ENCODE measurements around the gene PRR15.
"Not testable (repeated sequence)": the region's sequence is repeated elsewhere in the genome, so short reads cannot be mapped to it uniquely, and the experiment has no call there.

Gene PRR15, protein sequence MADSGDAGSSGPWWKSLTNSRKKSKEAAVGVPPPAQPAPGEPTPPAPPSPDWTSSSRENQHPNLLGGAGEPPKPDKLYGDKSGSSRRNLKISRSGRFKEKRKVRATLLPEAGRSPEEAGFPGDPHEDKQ

GRCh38 chr7:29563590-29564495 is at the start of gene PRR15:
Gene PRR15, plus strand, starts transcription at chr7:29563835. Its CDS starts 2,495 bp downstream, at chr7:29566330.
- no peak for DNase-seq

DNA sequence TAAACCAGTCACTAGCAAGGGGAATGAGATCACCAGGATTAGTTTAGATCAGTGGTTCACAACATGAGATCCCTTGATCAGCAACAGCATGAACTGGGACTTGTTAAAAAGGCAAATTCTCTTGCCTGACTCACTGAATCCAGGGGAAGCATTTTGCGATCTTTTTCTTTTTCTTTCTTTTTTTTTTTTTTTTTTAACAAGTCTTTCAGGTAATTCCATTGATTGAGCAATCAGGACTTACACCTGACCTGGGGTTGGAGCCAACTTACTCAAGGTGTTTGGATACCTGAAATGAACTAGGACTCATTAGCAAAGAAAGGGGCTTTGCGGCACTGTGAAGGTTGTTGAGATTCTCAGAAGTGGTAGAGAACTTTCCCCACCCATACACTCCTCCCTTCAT is 47.1 kb upstream of the PRR15 start:
- DNase-seq = no peak

DNA sequence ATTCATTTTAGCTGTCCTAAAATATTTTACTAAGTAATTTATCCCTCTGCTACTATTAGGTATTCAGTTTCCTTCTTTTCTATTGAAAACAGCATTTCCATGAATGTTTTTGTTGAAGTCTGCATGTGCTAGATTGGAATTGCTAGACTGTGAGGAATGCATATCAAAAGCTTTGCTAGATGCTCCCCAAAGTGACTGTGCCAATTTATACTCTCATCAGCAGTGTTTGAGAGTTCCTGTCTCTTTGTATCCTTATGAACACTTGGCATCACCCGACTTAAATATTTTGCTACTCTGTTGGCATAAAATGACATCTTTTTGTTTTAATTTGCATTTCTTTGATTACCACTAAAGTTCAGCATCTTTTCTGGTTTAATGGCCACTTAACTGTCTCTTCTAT is 45.0 kb upstream of the PRR15 start:
- DNase-seq = no peak

DNA sequence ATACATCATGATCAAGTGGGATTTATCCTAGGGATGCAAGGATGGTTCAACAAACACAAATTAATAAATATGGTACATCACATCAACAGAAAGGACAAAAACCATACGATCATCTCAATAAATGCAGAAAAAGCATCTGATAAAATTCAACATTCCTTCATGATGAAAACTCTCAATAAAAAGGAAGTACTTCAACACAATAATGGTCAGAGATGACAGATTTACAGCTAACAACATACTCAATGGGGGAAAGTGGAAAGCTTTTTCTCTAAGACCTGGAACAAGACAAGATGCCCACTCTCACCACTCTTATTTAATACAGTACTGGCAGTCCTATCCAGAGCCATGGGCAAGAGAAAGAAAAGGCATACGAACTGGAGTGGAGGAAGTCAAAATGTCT is 39.9 kb upstream of the PRR15 start:
- no peak for DNase-seq

DNA sequence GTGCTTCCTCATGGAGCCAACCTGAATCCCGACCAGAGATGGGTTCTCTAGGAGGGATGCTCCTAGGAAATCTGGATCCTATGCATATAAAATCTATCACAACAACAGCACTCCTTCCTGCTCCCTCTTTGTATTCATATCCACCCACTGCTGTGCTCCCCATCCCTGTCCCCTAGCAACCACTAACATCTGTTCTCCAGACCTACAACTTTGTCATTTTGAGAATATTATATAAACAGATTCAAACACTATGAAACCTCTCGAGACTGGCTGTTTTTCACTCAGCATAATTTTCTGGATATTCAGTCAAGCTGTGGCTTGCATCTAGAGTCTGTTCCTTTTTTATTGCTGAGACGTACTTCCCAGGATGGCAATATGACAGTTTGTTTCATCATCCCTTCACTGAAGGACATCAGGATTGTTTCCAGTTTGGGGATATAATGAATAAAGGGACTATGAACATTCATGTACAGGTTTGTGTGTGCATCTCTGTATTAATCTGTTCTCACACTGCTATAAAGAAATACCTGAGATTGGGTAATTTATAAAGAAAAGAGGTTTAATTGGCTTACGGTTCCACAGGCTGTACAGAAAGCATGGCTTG is 36.0 kb upstream of the PRR15 start:
- no peak for DNase-seq

DNA sequence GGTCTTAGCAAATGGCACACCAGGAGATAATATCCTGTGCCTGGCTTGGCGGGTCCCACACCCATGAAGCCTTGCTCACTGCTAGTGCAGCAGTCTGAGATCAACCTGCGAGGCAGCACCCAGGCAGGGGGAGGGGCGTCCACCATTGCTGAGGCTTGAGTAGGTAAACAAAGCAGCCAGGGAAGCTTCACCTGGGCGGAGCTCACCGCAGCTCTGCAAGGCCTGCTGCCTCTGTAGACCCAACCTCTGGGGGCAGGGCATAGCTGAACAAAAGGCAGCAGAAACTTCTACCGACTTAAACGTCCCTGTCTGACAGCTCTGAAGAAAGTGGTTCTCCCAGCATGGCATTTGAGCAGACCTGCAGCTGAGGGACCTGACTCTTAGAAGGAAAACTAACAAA is 35.1 kb upstream of the PRR15 start:
- DNase-seq = not testable (repeated sequence)

- DNase-seq = no peak
These were observed 25.2 kb upstream of the PRR15 start for GRCh38 chr7:29538389-29538788.

- no peak for DNase-seq
These were observed 24.2 kb upstream of the PRR15 start for GRCh38 chr7:29539471-29539870.

DNA sequence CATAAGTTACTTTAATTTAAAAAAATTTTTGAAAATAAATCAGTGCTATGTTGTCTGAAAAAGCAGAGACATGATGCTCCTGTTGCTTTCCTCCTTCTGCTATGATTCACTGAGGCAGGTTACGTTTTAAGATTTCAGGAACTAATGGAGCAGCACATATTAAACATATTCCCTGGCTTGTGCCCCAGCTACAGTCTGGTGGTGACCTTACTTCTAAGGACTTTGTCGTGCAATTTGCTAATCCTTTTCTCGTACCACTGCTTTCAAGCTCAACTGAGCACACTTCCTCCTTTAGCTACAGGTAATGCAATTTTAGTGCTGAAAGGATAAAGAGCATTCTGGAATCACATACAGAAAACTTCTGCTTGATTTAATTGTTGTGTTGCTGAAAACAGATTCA is 16.2 kb upstream of the PRR15 start:
- no peak for DNase-seq

DNA sequence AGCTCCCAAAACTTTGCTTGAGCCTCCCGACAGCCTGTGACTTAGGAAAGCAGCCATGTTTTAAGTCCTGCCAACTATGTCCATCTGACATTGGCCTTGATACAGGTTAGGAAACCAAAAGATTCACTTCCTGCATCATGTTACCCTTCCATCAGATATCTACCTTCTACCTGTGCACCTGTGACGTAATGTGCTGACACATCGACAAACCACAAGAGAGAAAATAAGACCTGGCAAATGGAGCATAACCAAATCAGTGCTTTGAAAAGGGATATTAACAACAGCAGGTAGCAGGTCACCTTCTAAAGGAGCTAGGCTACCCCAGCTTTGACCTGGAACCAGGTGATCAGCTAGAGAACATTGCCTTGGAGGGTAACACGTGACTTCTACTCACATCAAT is 14.8 kb upstream of the PRR15 start:
- DNase-seq = no peak

DNA sequence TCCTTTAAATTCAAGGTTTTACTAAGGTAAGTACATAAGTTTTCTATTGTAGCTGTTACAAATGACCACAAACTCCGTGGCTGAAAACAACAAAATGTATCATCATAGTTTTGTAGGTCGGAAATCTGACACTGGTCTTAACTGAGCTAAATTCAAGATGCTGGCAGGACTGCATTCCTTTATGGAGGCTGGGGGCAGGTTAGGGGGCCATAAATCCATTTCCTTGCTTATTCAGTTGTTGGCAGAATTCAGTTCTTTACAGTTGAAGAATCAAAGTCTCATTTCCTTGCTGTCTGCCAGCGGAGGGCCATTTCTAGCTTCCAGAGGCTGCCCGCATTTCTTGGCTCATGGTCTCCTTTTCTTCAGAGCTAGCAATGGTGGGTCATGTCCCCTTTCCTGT is 11.2 kb upstream of the PRR15 start:
- DNase-seq = no peak

- DNase-seq = no peak
These were observed 8.6 kb upstream of the PRR15 start for GRCh38 chr7:29555061-29555460.

DNA sequence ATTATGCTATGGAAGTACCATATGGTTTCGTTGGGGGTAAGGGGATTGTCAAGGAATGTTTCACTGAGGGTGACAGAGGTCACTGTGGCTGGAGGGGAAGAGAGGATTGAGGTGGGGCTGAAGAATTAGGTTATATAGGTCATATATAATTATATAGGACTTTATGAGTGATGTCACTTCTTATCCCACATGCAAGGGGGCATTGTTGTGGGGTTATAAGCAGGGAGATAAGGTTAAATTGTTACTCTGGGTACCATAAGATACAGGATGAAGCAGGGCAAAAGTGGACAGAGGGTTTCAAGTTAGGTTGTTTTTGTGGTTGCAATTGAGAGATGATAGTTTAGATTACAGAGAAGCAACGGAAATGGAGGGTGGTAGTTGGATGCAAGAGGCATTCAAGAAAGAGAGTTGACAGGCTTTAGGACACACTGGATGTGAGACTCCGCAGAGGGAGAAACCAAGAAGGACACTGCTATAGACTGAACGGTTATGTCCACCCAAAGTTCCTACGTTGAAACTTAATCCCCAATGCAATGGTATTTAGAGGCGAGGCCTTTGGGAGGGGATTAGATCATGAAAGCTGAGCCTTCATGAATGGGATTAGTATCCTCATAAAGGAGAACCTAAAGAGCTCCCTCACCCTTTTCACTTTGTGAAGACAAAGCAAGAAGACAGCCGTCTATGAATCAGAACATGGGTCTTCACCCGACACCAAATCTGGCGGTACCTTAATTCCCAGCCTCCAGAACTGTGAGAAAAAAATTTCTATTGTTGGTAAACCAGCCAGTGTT is 7.0 kb upstream of the PRR15 start:
- DNase-seq = no peak

DNA sequence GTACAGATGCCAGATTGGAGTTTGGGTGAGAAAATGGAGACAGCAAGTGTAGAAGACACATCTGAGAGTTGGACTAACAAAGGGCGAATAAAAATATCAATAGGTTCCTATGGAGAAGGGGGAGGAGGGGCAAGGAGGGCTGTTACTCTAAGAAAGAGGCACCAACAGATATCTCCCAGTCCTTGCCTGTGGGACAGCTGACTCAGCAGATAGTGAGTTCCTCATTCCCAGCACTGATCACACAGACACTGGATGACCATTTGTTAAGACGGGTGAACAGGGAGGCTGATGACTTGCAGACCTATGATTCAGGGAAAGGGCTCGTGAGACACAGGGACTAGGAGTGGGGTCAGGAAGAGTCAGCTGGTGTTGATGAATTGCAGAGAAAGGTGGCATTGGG is 5.7 kb upstream of the PRR15 start:
- DNase-seq = no peak

DNA sequence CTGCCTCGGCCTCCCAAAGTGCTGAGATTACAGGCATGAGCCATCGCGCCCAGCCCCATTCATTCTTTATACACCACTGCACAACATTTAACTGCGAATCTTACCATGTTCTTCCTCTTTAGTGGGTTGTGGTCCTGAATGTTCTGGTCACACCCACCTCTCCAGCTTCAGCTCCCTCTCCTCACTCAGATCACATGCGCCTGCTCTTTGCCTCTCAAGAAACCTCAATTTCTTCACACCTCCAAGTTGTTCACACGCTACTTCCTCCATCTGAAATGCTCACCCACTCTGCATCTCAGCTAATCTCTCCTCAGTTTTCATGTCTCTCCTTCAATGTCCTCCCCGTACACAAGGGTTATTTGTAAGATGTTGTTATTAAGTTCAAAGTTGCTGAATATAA is 2.4 kb upstream of the PRR15 start:
- DNase-seq = no peak

DNA sequence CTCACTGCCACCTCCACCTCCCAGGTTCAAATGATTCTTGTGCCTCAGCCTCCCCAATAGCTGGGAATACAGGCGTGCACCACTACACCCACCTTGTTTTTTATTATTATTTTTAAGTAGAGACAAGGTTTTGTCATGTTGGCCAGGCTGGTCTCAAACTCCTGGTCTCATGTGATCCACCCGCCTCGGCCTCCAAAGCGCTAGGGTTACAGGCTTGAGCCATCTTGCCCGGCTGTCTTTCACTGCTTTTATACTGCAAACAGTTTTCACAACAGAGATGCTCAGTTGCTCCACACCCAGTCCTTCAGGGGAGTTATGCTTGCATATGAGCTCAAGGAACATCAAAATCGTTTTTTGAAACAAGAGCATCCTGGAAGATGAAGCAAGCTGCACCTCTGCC is 1.3 kb upstream of the PRR15 start:
- DNase-seq = no peak

GRCh38 chr7:29564496-29565223 is 1.0 kb downstream of the PRR15 start:
- no peak for DNase-seq

DNA sequence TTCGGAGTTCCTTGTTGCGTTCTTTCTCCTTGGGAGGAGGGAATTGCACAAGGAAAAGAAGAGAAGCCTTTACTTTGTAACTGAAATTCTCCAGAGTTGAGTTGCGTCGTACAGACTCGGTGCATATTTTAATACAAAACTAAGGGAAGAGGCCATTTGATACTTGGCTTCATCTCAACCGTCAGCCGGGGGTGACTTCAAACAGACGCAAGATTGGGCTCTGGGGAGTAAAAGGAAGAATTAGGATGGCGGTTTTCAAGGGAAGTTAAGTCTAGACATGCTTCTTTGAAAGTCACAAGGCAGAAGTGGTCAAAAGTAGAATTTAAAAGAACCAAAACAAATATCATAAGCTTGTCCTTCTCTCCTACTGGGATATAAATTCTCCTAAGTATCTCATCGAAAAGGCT is 1.6 kb downstream of the PRR15 start:
- no peak for DNase-seq

- DNase-seq = no peak
These were observed 2.0 kb downstream of the PRR15 start for GRCh38 chr7:29565634-29565981.

GRCh38 chr7:29565982-29566746 is 2.5 kb downstream of the PRR15 start:
- no peak for DNase-seq

- no peak for DNase-seq
These were observed 3.5 kb downstream of the PRR15 start for GRCh38 chr7:29567174-29567573.

DNA sequence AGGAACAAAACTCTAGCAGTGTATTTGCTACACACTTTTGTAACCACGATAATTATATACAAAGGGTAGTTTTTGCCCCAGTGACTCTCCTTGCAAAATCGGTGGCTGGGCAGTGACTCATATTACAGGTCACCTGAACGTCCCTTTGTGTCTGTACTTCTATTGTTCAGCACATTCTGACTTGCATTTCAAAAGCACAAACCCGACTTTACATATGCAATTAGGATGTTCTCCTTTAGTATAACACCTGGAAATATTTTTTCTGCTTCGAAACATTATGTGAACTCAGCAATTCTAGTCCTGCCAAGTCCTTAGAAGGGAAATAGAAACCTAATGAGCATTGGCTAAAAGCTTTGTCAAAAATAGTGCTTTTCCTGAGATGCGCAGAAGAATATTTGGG is 6.0 kb downstream of the PRR15 start:
- DNase-seq = no peak
